GM12865 (cell line): ENCODE measurements around the gene GJB2.
A peak's percentile ranks its signal among the peaks of the same experiment; 100 is the strongest.

ENCODE experiments used
- DNase-seq: peaks from one replicate; pipeline ENCODE4 v3.0.0; 2010; ENCODE audit warnings: low read depth
- H3K4me3 ChIP-seq: 2 replicates; pipeline ENCODE4 v1.5.1; 2011; ENCODE audit warnings: mild to moderate bottlenecking, low read depth, low read length, control low read depth
- CTCF ChIP-seq: IDR thresholded peaks from 2 replicates; pipeline ENCODE4 v1.5.1; 2011; ENCODE audit warnings: low read length, control low read depth, low read depth, inconsistent platforms; ENCODE audit not compliant: insufficient read depth; ENCODE audit errors: missing control alignments

The GJB2 gene

GRCh38 chr13:20193162-20193906 is 596 bp upstream of the GJB2 start:
- peak overlapping the region; percentile 58 for H3K4me3 ChIP-seq
- no peak for TF ChIP-seq CTCF
- DNase-seq: no peak

- peak; percentile 63 for DNase-seq
- H3K4me3 ChIP-seq: peak overlapping the region; percentile 58
- no peak for TF ChIP-seq CTCF
These were observed 441 bp downstream of the GJB2 start for GRCh38 chr13:20192158-20192835.

- no peak for TF ChIP-seq CTCF
- DNase-seq: peak; percentile 49
- H3K4me3 ChIP-seq: peak overlapping the region; percentile 58
These were observed 1.2 kb downstream of the GJB2 start for GRCh38 chr13:20191311-20192157.

GRCh38 chr13:20190481-20191310 is 2.0 kb downstream of the GJB2 start:
- TF ChIP-seq CTCF: no peak
- no peak for DNase-seq

GRCh38 chr13:20190076-20190475 is 2.7 kb downstream of the GJB2 start:
- no peak for TF ChIP-seq CTCF
- no peak for DNase-seq
- H3K4me3 ChIP-seq: no peak overlapping the region

More at GRCh38 chr13:20190481-20191310, 2.0 kb downstream of the GJB2 start:
- no peak overlapping the region for H3K4me3 ChIP-seq
